PFSK-1 (cell line): ENCODE measurements around the gene FLT4.

Experiments
- FOXP2 ChIP-seq: optimal IDR thresholded peaks from 2 replicates; pipeline ENCODE3; 2011; ENCODE audit warnings: borderline replicate concordance, control low read depth, inconsistent platforms; ENCODE audit not compliant: insufficient read depth; ENCODE audit errors: extremely low read length, extremely low read depth
- POLR2AphosphoS5 ChIP-seq: IDR thresholded peaks from 2 replicates; pipeline ENCODE4 v1.6.1; 2012; ENCODE audit warnings: low read depth, mild to moderate bottlenecking, control low read depth, low read length, moderate library complexity
- REST ChIP-seq, 2 experiments: IDR thresholded peaks; 2 replicates each; pipeline versions ENCODE4 v1.6.1 to v1.8.0; 2011 to 2012; ENCODE audit warnings: low read depth in 2 of 2, low read length in 2 of 2, control low read depth in 1 of 2, inconsistent platforms in 1 of 2, mild to moderate bottlenecking in 1 of 2, moderate library complexity in 1 of 2; ENCODE audit not compliant: insufficient read depth in 1 of 2
- SIN3A ChIP-seq: IDR thresholded peaks from 2 replicates; pipeline ENCODE4 v1.6.1; 2012; ENCODE audit warnings: mild to moderate bottlenecking, low read length, moderate library complexity, borderline replicate concordance; ENCODE audit not compliant: insufficient read depth
- TAF1 ChIP-seq: IDR thresholded peaks from 2 replicates; pipeline ENCODE4 v1.6.1; 2012; ENCODE audit warnings: low read length, control low read depth, borderline replicate concordance; ENCODE audit not compliant: insufficient read depth

The FLT4 gene

GRCh38 chr5:180684623-180685161 lies 35.3 kb upstream of the FLT4 start:
- TF ChIP-seq POLR2AphosphoS5 (no peak), TAF1 (no peak), FOXP2 (no peak), SIN3A (no peak), REST (IDR thresholded peaks at IDR 0.05; ENCODE audit: insufficient read depth in 1 of 2, low read depth in 2 of 2, low read length in 2 of 2) (no peak)

GRCh38 chr5:180683220-180683922 lies 34.0 kb upstream of the FLT4 start:
- no peak for TF ChIP-seq REST (IDR thresholded peaks at IDR 0.05; ENCODE audit: insufficient read depth in 1 of 2, low read depth in 2 of 2, low read length in 2 of 2)

- TF ChIP-seq TAF1 (no peak), SIN3A (no peak), REST (IDR thresholded peaks at IDR 0.05; ENCODE audit: insufficient read depth in 1 of 2, low read depth in 2 of 2, low read length in 2 of 2) (no peak), POLR2AphosphoS5 (no peak), FOXP2 (no peak)
Observed at GRCh38 chr5:180682560-180682959, 33.2 kb upstream of the FLT4 start.

- TF ChIP-seq POLR2AphosphoS5 (no peak), TAF1 (no peak), SIN3A (no peak), REST (IDR thresholded peaks at IDR 0.05; ENCODE audit: insufficient read depth in 1 of 2, low read depth in 2 of 2, low read length in 2 of 2) (no peak), FOXP2 (no peak)
Observed at GRCh38 chr5:180675036-180675635, 25.7 kb upstream of the FLT4 start.
